NCI-H2081 treated with DMSO at 0.1 percent for 48 hours (cell line): ENCODE measurements around the gene ZNF311.
"Not testable (repeated sequence)": the region's sequence is repeated elsewhere in the genome, so short reads cannot be mapped to it uniquely, and the experiment has no call there.

Source experiments
- DNase-seq: peaks from one replicate; lab custom pipeline; 2025; lab: John Stamatoyannopoulos, UW

The ZNF311 gene

DNA sequence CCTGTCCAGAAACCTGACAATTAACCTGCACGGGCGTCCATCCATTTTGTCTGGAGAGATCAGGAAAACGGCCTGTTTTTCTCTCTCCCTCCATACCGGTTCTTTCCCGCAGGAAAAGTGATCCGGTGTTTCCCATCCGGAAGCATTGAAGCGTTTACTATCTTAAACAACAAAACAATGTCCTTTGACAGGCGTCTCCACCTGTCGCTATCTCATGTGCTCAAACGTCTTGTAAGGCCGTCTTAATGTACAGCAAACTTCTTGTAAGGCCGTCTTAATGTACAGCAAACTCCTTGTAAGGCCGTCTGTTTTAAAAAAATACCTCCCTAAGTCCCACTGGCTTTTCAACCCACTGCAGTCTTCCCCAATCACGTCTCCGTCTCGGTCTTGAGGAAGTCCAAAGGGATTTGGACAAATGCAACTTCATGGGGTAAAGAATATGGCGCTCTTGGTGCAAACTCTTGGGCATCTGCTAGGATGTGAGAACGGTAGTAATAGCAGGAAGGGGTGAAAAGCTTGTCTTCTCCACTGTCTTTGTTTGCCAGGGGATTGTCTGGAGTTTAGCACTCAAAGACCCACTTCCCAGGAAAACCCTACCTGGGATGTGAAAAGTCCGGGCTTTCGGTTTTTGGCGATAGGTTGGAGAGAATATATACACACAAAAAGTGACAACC, 51.4 kb downstream of the ZNF311 start:
- no peak for DNase-seq

DNA sequence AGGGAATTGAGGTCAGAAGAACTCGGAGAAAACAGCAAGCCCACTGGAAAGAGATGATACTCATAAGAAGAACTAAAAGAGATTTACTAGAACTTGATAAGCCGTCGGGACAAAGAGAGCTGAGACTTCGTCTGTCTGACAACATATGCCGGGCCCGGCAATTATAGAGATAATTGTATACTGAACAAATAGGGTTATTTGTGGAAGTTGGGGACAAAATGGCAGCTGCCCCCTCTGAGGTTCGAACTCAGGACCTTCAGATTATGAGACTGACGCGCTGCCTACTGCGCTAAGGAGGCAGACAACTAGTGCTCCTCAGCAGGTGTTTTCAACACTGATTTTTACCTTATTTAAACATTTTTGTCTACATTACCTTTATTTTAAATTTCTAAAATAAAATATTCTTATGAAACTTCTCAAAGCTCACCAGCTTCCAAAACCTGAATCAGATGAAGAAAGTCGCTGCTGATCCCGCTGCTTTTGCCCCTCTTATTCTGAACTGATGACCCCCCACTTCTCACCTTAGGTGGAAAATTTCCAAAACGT, 52.0 kb downstream of the ZNF311 start:
- DNase-seq, result peak; percentile 38

DNA sequence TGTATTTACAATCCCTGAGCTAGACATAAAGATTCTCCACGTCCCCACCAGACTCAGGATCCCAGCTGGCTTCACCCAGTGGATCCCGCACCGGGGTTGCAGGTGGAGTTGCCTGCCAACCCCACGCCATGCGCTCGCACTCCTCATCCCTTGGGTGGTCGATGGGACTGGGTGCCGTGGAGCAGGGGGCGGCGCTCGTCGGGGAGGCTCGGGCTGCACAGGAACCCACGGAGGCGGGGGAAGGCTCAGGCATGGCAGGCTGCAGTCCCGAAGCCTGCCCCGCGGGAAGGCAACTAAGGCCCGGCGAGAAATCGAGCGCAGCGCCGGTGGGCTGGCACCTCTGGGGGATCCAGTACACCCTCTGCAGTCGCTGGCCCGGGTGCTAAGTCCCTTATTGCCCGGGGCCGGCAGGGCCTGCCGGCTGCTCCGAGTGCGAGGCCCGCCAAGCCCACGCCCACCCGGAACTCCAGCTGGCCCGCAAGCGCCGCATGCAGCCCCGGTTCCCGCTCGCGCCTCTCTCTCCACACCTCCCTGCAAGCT, 55.4 kb downstream of the ZNF311 start:
- DNase-seq, result not testable (repeated sequence)

DNA sequence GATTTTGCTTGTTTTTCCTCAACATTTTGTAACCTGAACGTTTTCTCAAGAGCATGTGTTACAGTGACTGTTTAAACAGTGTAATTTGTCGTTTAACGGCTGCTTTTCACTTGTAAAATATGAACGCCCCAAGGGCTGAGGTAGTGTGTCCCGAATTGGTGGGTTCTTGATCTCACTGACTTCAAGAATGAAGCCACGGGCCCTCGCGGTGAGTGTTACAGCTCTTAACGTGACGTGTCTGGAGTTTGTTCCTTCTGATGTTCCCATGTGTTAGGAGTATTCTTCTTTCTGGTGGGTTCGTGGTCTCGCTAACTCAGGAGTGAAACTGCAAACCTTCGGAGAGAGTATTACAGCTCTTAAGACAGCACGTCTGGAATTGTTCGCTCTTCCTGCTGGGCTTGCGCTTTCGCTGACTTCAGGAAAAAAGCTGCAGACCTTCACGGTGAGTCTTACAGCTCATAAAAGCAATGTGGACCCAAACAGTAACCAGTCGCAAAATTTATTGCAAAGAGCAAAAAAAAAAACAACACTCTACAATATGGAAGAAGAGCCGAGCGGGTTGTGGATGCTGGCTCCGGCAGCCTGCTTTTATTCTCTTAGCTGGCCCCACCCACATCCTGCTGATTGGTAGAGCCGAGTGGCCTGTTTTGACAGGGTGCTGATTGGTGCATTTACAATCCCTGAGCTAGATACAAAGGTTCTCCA, 56.2 kb downstream of the ZNF311 start:
- DNase-seq, result no peak

DNA sequence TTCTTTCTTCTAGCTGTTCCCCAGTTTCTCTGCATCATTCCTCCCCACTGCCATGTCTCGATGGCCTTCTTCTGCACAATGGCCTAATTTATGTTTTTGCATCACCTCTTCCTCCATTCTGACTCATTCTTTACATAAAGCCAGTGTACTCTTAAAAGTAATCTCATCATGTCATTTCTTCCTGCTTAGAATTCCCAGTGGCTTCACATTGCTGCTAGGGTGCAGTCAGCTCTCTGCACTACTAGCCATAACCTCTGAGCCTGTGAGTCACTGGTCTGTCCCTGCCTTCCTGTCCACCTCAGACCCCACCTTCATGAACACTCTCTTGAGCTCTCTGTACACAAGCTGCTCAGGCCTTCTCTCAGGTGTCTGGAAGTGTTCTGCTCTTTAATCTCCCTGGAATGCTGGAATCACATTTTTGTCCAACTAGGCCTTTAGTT, 57.3 kb downstream of the ZNF311 start:
- no peak for DNase-seq

DNA sequence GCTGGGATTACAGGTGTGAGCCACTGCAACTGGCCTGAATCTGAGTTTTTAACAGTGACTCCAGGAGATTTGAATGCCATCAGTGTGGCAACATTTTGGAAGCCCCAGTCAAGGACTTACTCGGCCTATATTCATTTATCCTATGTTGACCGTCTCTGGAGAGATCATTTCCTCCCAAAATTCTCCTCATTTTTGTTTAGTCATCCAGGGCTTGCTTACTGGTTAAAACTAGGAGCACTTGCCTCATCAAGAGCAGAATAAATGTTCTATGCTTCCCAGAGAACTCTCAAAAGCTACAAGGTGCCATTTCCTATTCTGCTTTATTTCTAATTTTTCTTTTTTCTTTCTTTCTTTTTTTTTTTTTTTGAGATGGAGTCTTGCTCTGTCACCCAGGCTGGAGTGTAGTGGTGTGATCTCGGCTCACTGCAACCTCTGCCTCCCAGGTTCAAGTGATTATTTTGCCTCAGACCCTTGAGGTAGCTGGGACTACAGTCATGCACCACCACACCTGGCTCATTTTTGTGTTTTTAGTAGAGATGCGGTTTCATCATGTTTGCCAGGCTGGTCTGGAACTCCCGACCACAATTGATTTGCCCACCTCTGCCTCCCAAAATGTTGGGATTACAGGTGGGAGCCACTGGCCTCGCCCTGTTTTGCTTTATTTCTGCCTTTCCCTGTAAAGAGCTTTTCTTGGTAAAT, 57.9 kb downstream of the ZNF311 start:
- no peak for DNase-seq

DNA sequence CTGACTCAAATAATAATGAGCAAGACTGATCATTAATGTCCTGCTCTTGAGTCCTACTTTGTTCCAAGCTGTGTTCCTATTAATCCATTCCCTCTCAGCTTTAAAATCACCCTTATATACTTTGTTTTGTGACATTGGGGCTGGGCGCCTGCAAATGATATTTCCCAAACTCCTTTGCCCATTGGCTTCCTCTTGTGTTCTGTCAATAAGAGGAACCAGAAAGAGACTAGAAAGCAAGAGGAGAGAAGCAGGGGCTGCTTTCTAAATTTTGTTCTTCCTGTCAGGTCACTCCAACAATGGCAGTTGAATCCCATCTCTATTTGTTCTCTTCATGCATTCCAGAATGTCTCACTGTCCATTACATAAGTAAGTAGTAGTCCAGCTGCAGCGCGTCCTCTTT, 59.8 kb downstream of the ZNF311 start:
- no peak for DNase-seq
